Measurements from ENCODE around the gene ZBTB7C.

The ZBTB7C gene

DNA sequence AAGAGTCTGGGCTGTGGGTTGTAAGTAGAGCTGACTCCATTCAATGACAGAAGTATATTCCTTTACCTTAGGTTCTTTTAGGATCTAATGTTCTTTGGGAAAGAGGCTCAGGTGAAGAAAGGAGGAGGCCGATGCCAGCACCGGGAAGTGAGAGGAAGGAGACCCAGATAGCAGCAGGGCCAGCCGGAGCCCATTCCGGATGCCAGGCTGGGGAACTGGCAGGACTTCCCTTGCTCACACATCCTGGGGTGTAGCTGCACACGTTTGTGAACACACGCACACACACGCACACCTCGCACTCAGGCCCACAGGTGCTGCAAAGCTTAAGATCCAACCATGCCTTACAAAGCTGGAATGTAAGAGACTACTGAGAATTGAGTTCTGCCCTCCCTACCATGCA, 383.0 kb downstream of the ZBTB7C start:
- no peak for DNase-seq

DNA sequence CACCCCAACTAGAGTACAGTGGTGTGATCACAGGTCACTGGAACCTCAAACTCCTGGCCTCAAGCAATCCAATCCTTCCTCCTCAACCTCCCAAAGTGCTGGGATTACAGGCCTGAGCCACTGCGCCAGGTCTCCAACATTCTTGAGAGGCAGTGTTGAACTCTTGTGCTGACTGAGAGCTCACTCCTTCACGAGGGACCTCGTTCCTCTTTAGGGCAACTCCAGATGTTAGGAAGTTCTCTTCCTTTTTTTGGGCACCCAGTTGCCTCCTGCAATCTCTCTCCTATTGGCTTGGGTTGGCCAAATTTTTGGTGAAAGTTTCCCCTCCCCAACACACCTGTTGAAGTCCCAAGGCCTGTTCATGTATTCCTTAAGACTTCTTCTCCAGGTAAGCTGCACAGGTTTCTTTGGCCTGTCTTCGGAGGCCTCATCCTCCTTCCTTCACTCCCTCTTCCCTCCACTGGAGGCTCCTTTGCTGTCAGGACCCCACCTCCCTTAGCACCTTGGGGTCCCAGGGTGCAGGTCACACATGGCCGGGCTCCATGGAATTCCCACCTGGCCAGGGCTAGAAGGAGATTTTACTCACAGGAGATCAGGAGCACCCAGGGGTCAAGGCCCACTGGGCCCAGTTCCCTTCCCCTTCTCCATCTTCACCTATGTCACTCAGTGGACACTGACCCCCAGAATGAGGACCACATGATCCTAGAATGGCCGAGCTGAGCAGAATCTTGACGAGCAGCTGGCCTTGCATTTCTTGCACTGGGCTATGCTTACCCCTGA, 384.1 kb downstream of the ZBTB7C start:
- DNase-seq = no peak

- no peak for DNase-seq
Measured at GRCh38 chr18:48024009-48024512, 385.1 kb downstream of the ZBTB7C start.

DNA sequence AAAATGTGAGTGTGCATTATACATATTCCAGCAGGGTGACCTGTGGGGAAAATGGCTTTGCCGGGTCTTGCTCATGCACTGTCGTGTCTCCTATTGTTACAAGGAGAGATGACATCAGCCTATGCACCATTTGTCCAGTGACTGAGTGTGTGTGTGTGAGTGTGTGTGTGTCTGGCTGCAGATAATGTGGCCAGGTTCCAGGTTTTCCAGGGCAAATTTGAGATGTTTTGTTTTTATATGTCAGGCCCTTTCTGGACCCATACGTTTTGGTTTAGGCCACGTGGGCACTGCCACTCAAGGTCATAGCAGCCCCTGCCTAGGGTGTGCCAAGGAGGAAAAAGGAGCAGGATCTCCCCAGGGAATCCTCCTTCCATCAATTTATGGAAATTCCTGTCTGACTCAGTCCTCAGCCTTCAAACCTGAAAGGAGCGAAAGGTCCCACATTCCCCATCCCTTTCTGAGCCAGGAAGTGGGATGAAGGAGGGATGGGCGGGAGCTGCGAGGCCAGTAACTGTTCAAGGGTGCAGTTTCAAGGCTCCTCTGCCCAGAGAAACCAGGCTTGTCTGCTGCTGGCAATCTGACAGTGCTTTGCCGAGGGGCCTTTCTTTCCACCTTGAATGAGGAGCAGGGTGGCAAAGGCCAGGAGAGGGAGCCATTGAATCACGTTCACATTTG, 385.7 kb downstream of the ZBTB7C start:
- DNase-seq = no peak

GRCh38 chr18:48022531-48023329, 386.5 kb downstream of the ZBTB7C start:
- peak; percentile 10 for DNase-seq

DNA sequence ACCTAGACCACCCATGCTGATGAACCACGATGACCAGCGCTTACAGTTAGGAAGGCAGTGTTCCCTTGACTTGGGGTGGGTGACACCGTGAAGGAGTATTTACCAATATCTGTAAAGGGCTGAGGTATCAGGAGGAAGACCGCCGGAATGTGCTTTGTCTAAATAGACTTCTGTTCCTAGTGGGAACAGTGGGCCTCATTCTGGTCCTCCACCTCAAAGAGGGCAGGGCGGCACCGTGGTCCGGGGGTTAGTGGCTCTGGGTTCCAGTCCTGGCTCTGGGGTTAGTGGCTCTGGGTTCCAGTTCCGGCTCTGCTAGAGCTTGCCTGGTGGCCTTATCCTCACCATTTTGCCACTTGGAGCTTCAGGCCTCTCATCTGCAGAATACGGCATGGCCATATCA, 387.2 kb downstream of the ZBTB7C start:
- DNase-seq = no peak

GRCh38 chr18:48021273-48021914, 387.8 kb downstream of the ZBTB7C start:
- no peak for DNase-seq

DNA sequence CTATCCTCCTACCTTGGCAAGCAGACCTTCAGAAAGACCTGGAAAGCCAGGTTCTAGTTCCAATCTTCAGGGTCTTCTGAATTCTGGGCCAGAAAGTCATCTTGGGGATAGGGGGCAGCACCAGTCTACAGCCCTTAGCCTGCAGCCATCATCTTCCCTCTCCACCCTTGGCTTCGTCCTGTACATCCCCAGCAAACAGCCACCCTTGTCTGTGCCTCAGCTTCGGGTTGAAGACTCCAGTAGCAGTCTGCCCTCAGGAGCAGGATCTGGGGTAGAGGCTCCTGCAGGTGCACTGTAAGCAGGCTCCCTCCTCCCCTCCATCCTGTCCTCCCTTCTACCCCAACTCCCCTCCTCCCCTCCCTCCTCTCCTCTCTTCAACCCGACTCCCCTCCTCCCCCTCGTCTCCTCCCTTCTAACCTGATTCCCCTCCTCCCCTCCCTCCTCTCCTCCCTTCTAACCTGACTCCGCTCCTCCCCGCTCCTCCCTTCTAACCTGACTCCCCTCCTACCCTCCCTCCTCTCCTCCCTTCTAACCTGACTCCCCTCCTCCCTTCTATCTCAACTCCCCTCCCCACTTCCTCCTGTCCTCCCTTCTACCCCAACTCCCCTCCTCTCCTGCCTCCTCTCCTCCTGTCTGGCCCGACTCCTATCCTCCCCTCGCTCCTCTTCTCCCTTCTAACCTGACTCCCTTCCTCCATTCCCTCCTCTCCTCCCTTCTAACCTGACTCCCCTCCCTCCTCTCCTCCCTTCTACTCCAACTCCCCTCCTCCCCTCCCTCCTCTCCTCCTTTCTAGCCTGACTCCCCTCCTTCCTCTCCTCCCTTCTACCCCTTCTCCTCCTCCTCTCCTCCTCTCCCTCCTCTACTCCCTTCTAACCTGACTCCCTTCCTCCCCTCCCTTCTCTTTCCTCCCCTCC, 388.6 kb downstream of the ZBTB7C start:
- no peak for DNase-seq

GRCh38 chr18:48019557-48020325, 389.4 kb downstream of the ZBTB7C start:
- no peak for DNase-seq

- DNase-seq = no peak
Measured at GRCh38 chr18:48018851-48019250, 390.3 kb downstream of the ZBTB7C start.

- no peak for DNase-seq
Measured at GRCh38 chr18:48017635-48018034, 391.5 kb downstream of the ZBTB7C start.

GRCh38 chr18:48013162-48013561, 396.0 kb downstream of the ZBTB7C start:
- DNase-seq = no peak

DNA sequence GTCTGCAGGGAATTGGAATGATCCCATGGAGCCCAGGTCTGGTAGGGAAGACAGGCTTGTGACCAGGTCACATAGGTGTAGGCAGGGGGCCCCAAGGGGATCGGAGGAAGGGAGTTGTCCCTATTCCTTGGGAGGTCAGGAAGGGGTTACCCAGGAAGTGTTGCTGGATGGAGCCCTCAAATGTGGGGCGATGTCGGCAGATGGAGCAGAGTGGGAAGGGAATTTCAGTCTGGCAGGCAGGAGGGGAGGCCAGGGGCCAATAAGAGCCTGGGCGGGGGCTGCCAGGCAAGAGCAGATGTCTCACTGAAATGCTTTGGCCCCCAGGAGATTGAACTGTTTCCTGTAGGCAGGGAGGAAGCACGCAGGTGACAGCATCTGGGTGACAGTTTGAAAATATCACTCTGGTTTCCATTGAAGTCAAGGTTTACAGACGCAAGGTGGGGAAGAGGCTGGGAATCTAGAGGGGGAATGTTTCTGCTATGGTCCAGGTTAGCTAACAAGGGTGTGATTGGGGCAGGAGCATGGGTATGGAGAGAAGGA, 397.2 kb downstream of the ZBTB7C start:
- no peak for DNase-seq

- no peak for DNase-seq
Measured at GRCh38 chr18:48010264-48010663, 398.9 kb downstream of the ZBTB7C start.

DNA sequence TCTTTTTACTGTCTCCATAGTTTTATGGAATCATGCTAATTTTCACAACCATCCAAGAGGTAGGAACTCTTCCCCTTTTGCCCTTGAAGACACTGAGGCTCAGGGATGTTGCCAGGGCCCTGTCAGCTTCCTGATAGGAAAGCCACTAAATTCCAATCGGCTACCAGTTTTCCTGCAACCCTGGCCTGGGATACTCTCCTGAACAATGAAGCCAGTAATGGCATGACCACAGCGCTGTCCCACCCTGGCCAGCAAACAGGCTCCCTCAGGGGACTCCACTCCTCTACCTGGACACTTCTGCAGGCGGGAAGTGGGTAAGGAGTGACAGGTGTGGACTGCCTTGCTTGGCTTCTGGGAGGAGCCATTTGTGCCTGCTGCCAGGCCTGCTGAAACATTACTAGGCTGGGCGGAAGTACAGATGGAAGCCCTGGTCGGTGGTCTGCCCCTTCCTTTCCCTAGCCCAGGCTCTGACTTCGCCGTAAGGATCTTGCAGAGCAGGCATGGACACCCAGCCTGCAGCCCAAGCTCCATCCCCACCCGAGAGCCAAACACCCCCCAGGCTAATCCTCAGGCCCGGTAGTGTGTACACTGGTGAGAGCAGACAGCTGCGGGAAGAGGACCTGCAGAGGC, 400.0 kb downstream of the ZBTB7C start:
- no peak for DNase-seq

- DNase-seq = peak; percentile 18
Measured at GRCh38 chr18:48007955-48008701, 401.1 kb downstream of the ZBTB7C start.

GRCh38 chr18:48007381-48007780, 401.8 kb downstream of the ZBTB7C start:
- no peak for DNase-seq

DNA sequence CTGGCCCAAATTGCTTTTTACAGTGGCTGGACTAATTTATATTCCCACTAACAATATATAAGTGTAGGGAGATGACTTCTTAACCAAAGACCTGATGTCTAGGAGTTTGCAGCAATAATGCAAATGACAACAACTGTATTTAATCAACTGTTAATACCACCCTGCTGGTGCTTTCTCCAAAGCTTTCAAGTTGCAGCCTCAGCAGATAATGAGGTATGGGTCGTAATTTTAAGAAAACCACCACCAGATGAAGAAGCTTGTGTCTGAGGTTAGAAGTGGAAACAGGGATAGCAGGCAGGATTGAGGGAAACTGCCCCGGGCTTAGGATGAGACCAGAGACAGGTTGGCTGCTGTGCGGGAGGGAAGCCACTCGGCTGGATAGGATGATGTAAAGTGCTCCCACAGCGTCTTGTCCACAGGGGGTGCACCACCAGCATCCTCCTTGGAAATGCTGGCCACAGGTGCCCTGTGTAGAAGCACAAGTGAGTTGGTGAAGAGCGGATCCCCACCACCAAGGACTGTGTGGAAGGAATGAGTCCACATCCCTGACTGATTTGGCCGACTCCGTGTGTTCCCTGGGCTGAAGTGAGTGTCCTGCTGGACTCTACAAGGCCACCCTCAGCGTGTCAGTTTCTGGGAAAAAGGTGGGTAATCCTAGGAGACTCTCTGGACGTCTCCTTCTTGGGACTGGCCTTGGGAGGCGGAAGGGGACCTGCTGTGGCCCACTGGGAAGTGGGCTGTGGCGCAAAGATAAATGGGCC, 402.6 kb downstream of the ZBTB7C start:
- DNase-seq = no peak

DNA sequence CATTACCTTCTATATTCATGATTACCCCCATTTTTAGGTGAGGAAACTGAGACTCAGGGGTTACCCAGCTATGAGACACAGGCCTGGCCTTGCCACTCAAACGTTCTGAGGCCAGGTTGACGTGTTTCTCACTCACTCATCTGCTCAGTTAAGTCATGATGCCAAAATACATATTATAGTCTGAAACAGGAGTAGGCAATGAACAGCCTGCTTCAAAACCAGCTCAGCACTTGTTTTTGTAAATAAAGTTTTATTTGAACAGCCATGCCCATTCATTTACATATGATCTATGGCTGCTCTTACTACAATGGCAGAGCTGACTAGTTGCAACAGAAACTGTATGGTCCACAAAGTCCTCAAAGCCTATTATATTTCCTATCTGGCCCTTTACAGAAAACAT, 404.6 kb downstream of the ZBTB7C start:
- DNase-seq = no peak

Measured in stimulated activated CD4-positive, alpha-beta T cell treated with anti-CD3 and anti-CD28 coated beads, Interleukin-4, amount 100 ng/mL, for 24 hours (primary cell).